Gastrocnemius medialis (tissue), 4 donors: ENCODE data around the gene MACROD1. TPM values are rescaled to one million over a fixed set of nuclear protein-coding genes. Genes with fewer than 3 reads are reported as not detected.

Experiments
- ATAC-seq, 2 donors: fragments of 150-250 bp; one replicate each; pipeline ENCODE4 v1.9.1; 2016
- DNase-seq, 2 donors: peaks; one replicate each; pipeline ENCODE4 v3.0.0-alpha.2; 2019
- H3K27ac ChIP-seq, 4 donors: fragments of 200-600 bp; sonication (generic); 1 replicate in 1 of 4; 2 replicates in 3 of 4; pipeline ENCODE4 v1.5.1; 2016 to 2018; ENCODE audit warnings: mild to moderate bottlenecking in 2 of 4, moderate library complexity in 1 of 4
- H3K27me3 ChIP-seq, 3 donors: fragments of 200-600 bp; sonication (generic) in 2 of 3; 1 replicate in 1 of 3; 2 replicates in 2 of 3; pipeline versions ENCODE4 v1.5.1 to v1.6.0; 2016 to 2019; ENCODE audit warnings: mild to moderate bottlenecking in 1 of 3, moderate library complexity in 1 of 3
- H3K36me3 ChIP-seq, 2 donors: fragments of 200-600 bp; sonication (generic) in 1 of 2; one replicate each; pipeline ENCODE4 v1.5.1; 2017 to 2018
- H3K4me1 ChIP-seq, 2 donors: fragments of 200-600 bp; sonication (generic) in 1 of 2; one replicate each; pipeline ENCODE4 v1.5.1; 2016 to 2017; ENCODE audit warnings: mild to moderate bottlenecking in 2 of 2
- H3K4me3 ChIP-seq, 4 donors: fragments of 200-600 bp; sonication (generic) in 3 of 4; 1 replicate in 1 of 4; 2 replicates in 3 of 4; pipeline ENCODE4 v1.5.1; 2016 to 2019; ENCODE audit warnings: mild to moderate bottlenecking in 2 of 4
- H3K9me3 ChIP-seq, 3 donors: fragments of 200-600 bp; sonication (generic) in 2 of 3; 1 replicate in 1 of 3; 2 replicates in 2 of 3; pipeline ENCODE4 v1.5.1; 2016 to 2019
- CTCF ChIP-seq, 5 experiments: fragments of 450-650 bp in 3 of 5; fragments of 200-600 bp in 2 of 5; sonication (generic) in 2 of 5; IDR thresholded peaks in 4 of 5; conservative IDR thresholded peaks in 1 of 5; 1 replicate in 4 of 5; 2 replicates in 1 of 5; pipeline ENCODE4 v1.5.1; 2016 to 2019; ENCODE audit warnings: antibody characterized with exemption in 5 of 5, mild to moderate bottlenecking in 3 of 5, moderate library complexity in 3 of 5
- POLR2A ChIP-seq, 2 donors: fragments of 450-650 bp; IDR thresholded peaks; one replicate each; pipeline ENCODE4 v1.6.1; 2017; ENCODE audit warnings: antibody characterized with exemption in 2 of 2, mild to moderate bottlenecking in 2 of 2, moderate library complexity in 2 of 2
- in situ Hi-C, 4 donors: fragments of 200-750 bp; cut with MboI; loops; one replicate each; pipeline versions ENCODE4 v1.15.0 to v1.8.0; 2017; ENCODE audit warnings: low sequenced_read_pairs in 4 of 4
- intact Hi-C: fragments of 100-400 bp; cut with DNase I; formaldehyde crosslinking; loops from one replicate; pipeline ENCODE4 v1.15.1; 2023; ENCODE audit warnings: low total_unique reads
- total RNA-seq, 4 donors: library from RNA; depleted of rRNA; stranded (reverse); fragments of >200 nt; gene quantifications; one replicate each; pipeline versions ENCODE4 v1.1.0 to v1.2.3, GENCODE V29; 2016

Gene MACROD1
- total RNA-seq, 4 donors from 2014 or later: 162 to 308 (median 205) TPM

- H3K4me1 ChIP-seq: peaks cover 22 to 23% of the 10 kb centered on the region in 2 donors
- in situ Hi-C loops: no loop called here
- H3K36me3 ChIP-seq: no peaks in the 10 kb centered on the region
- no peaks in the 10 kb centered on the region for H3K27me3 ChIP-seq
- DNase-seq (no peak), ATAC-seq (no peak)
- intact Hi-C loops: no loop called here
- TF ChIP-seq POLR2A (IDR thresholded peaks at IDR 0.05) (no peak), CTCF (IDR thresholded peaks at IDR 0.05 in 4 of 5, conservative IDR thresholded peaks at IDR 0.05 in 1 of 5) (no peak)
- no peak overlapping the region for H3K27ac ChIP-seq
- H3K9me3 ChIP-seq: no peaks in the 10 kb centered on the region
- H3K4me3 ChIP-seq: no peak overlapping the region
Observed at GRCh38 chr11:64109332-64109731, 56.6 kb downstream of the MACROD1 start.

- H3K27ac ChIP-seq: no peak overlapping the region
Observed at GRCh38 chr11:64107303-64107702, 58.6 kb downstream of the MACROD1 start.

GRCh38 chr11:64104632-64105031, 61.3 kb downstream of the MACROD1 start:
- TF ChIP-seq POLR2A (IDR thresholded peaks at IDR 0.05) (no peak), CTCF (IDR thresholded peaks at IDR 0.05 in 4 of 5, conservative IDR thresholded peaks at IDR 0.05 in 1 of 5) (no peak)
- intact Hi-C loops: no loop called here

More at GRCh38 chr11:64107303-64107702, 58.6 kb downstream of the MACROD1 start:
- no peak overlapping the region for H3K4me3 ChIP-seq
- no peaks in the 10 kb centered on the region for H3K27me3 ChIP-seq
- intact Hi-C loops (no loop called here), in situ Hi-C loops (no loop called here)
- ATAC-seq (no peak), DNase-seq (no peak)
- H3K4me1 ChIP-seq: peaks cover 26 to 27% of the 10 kb centered on the region in 2 donors
- no peak for TF ChIP-seq CTCF (IDR thresholded peaks at IDR 0.05 in 4 of 5, conservative IDR thresholded peaks at IDR 0.05 in 1 of 5)
- no peaks in the 10 kb centered on the region for H3K9me3 ChIP-seq
- no peaks in the 10 kb centered on the region for H3K36me3 ChIP-seq

GRCh38 chr11:64103277-64103985, 62.5 kb downstream of the MACROD1 start:
- intact Hi-C loops (no loop called here), in situ Hi-C loops (no loop called here)
- TF ChIP-seq CTCF (IDR thresholded peaks at IDR 0.05 in 4 of 5, conservative IDR thresholded peaks at IDR 0.05 in 1 of 5): no peak
- no peak for DNase-seq
- H3K27ac ChIP-seq: peak overlapping the region in 1 of 4 donors; percentile 82
- no peaks in the 10 kb centered on the region for H3K27me3 ChIP-seq
- H3K36me3 ChIP-seq: no peaks in the 10 kb centered on the region
- no peak overlapping the region for H3K4me3 ChIP-seq
- H3K9me3 ChIP-seq: no peaks in the 10 kb centered on the region
- ATAC-seq: no peak
- H3K4me1 ChIP-seq: peaks cover 37 to 46% of the 10 kb centered on the region in 2 donors

More at GRCh38 chr11:64104632-64105031, 61.3 kb downstream of the MACROD1 start:
- Histone ChIP-seq H3K27me3 (no peaks in the 10 kb centered on the region), H3K27ac (no peak overlapping the region), H3K4me1 (peaks cover 41 to 46% of the 10 kb centered on the region in 2 donors), H3K36me3 (no peaks in the 10 kb centered on the region), H3K9me3 (no peaks in the 10 kb centered on the region), H3K4me3 (no peak overlapping the region)
- DNase-seq: no peak
- in situ Hi-C loops: no loop called here
- no peak for ATAC-seq
